ENCODE data around the gene KLHL28. TPM values are rescaled to one million over a fixed set of nuclear protein-coding genes. Genes with fewer than 3 reads are reported as not detected.

The KLHL28 gene
- total RNA-seq, 1 experiment from 2014 or later, result 11.2 TPM

DNA sequence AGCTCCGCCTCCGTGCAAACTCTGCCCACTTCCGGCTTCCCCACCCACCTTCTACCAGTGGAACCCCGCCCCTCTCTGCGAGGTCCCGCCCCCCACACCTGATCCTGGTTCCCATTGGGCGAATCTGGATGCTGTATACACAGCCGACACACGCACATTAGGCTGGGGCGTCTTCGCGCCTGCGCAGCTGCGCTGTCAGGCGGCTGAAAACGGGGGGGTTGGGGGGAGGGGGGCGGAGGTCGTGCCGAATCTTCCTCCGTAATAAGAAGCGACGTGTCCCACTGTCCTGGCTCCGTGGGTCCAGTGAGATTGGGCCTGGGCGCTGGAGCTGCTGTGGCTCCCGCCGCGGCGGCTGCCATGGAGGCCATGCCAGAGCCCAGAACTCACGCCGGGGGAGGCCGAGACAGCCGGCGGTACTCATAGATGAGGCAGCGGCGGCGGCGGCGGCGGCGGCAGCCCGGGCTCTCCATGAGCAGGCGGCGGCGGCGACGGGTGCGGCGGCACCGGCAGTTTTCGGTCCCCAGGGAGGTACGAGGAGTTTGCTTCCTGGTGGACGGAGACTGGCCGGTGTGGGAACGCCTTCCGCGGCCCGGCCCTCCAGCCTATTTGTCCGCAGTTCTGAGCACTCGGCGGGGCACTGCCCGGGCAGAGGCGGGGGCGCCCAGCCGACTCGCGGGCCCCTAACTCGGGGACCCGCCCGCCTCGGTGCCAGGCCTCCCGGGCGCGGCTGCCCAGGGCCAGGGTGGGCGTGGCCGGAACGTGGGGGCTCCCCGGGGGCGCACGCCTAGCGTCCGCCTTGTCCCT lies 64.5 kb downstream of the KLHL28 start:
- peaks cover 8 to 14% of the 10 kb centered on the region in 2 experiments; a peak in 3 of 4 replicates for H3K4me1 ChIP-seq (ENCODE audit: control insufficient read depth in 1 of 2, insufficient read depth in 2 of 2, low read length in 2 of 2)
- RAD21 ChIA-PET (ENCODE audit: low non-redundant PET in 1 of 2, low total read pairs in 2 of 2, uncharacterized antibody in 2 of 2, unreplicated experiment in 2 of 2), result interaction anchor here (0.7 kb wide), 3 partner anchors 19 to 381 kb away, joined by 3 to 9 read pairs (median 4); no protein-coding TSS in a partner anchor
- no peaks in the 10 kb centered on the region for H3K27me3 ChIP-seq (ENCODE audit: insufficient read depth, low read length)
- no peaks in the 10 kb centered on the region for H3K79me2 ChIP-seq (ENCODE audit: insufficient read depth, low read length)
- no TSS peak for BruUV-seq (replicated peaks)
- H3K4me3 ChIP-seq (replicated peaks in 1 of 2; ENCODE audit: low read depth in 1 of 2, low read length in 2 of 2), result peak overlapping the region; percentile 59 to 71
- no peaks in the 10 kb centered on the region for H3K36me3 ChIP-seq (ENCODE audit: control insufficient read depth in 1 of 2, insufficient read depth in 2 of 2, low read length in 2 of 2)
- DNase-seq (ENCODE audit: low read depth, low spot score) (peak; percentile 95), ATAC-seq (peak; percentile 96)
- H4K20me1 ChIP-seq (ENCODE audit: insufficient read depth), result no peaks in the 10 kb centered on the region
- intact Hi-C loops (cut with micrococcal nuclease), result loop anchor here (5.0 kb wide), 1 partner anchor 355 kb away; the partner anchor contains the start of gene MIS18BP1
- H3K4me2 ChIP-seq (ENCODE audit: low read length), result peak overlapping the region; percentile 92
- H3K9ac ChIP-seq (ENCODE audit: low read length), result peak overlapping the region; percentile 79
- H3K9me2 ChIP-seq (ENCODE audit: insufficient read depth), result no peaks in the 10 kb centered on the region
- TF ChIP-seq, protein P1, sequence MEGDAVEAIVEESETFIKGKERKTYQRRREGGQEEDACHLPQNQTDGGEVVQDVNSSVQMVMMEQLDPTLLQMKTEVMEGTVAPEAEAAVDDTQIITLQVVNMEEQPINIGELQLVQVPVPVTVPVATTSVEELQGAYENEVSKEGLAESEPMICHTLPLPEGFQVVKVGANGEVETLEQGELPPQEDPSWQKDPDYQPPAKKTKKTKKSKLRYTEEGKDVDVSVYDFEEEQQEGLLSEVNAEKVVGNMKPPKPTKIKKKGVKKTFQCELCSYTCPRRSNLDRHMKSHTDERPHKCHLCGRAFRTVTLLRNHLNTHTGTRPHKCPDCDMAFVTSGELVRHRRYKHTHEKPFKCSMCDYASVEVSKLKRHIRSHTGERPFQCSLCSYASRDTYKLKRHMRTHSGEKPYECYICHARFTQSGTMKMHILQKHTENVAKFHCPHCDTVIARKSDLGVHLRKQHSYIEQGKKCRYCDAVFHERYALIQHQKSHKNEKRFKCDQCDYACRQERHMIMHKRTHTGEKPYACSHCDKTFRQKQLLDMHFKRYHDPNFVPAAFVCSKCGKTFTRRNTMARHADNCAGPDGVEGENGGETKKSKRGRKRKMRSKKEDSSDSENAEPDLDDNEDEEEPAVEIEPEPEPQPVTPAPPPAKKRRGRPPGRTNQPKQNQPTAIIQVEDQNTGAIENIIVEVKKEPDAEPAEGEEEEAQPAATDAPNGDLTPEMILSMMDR (IDR thresholded peaks at IDR 0.05 in 2 of 3, conservative IDR thresholded peaks at IDR 0.05 in 1 of 3; ENCODE audit: borderline replicate concordance in 1 of 3, insufficient read depth in 1 of 3, low read depth in 2 of 3, low read length in 2 of 3), result no peak
- peak; percentile 88 for TF ChIP-seq ZFX (IDR thresholded peaks at IDR 0.05)
- TF ChIP-seq RAD21 (IDR thresholded peaks at IDR 0.05; ENCODE audit: low read depth), result no peak
- no peak for TF ChIP-seq ZNF274 (IDR thresholded peaks at IDR 0.05; ENCODE audit: low read depth, low read length)
- TF ChIP-seq POLR2AphosphoS5 (IDR thresholded peaks at IDR 0.05; ENCODE audit: low read depth, low read length), result peak; percentile 57
- no peak for TF ChIP-seq FOSL1 (IDR thresholded peaks at IDR 0.05; ENCODE audit: low read depth)
- TF ChIP-seq EZH2phosphoT487 (IDR thresholded peaks at IDR 0.05; ENCODE audit: borderline replicate concordance), result no peak
- TF ChIP-seq, protein P2, sequence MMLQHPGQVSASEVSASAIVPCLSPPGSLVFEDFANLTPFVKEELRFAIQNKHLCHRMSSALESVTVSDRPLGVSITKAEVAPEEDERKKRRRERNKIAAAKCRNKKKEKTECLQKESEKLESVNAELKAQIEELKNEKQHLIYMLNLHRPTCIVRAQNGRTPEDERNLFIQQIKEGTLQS (IDR thresholded peaks at IDR 0.05), result no peak
- TF ChIP-seq, protein P3, sequence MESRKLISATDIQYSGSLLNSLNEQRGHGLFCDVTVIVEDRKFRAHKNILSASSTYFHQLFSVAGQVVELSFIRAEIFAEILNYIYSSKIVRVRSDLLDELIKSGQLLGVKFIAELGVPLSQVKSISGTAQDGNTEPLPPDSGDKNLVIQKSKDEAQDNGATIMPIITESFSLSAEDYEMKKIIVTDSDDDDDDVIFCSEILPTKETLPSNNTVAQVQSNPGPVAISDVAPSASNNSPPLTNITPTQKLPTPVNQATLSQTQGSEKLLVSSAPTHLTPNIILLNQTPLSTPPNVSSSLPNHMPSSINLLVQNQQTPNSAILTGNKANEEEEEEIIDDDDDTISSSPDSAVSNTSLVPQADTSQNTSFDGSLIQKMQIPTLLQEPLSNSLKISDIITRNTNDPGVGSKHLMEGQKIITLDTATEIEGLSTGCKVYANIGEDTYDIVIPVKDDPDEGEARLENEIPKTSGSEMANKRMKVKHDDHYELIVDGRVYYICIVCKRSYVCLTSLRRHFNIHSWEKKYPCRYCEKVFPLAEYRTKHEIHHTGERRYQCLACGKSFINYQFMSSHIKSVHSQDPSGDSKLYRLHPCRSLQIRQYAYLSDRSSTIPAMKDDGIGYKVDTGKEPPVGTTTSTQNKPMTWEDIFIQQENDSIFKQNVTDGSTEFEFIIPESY (IDR thresholded peaks at IDR 0.05; ENCODE audit: extremely low read depth, insufficient replicate concordance, low read length), result peak; percentile 29
- TF ChIP-seq SP1 (IDR thresholded peaks at IDR 0.05; ENCODE audit: low read depth), result no peak; the same call in none of the 2 replicates
- TF ChIP-seq, protein P4, sequence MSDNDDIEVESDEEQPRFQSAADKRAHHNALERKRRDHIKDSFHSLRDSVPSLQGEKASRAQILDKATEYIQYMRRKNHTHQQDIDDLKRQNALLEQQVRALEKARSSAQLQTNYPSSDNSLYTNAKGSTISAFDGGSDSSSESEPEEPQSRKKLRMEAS (IDR thresholded peaks at IDR 0.05), result no peak; the same call in 1 of the 2 replicates
- peak; percentile 63 for TF ChIP-seq ELF1 (IDR thresholded peaks at IDR 0.05; ENCODE audit: borderline replicate concordance, low read depth)
- no peak for TF ChIP-seq JUND (IDR thresholded peaks at IDR 0.05)
- TF ChIP-seq SRF (IDR thresholded peaks at IDR 0.05; ENCODE audit: low read depth), result no peak
- peak; percentile 38 for TF ChIP-seq POLR2A (IDR thresholded peaks at IDR 0.05; ENCODE audit: borderline replicate concordance, extremely low read depth, insufficient read depth, insufficient read length)
- no peak for TF ChIP-seq YY1 (IDR thresholded peaks at IDR 0.05; ENCODE audit: extremely low read depth, insufficient replicate concordance, low read depth, low read length)
- 0 out of 2 replicates have a peak, but pooled peaks have one; percentile 40 for TF ChIP-seq SIN3A (IDR thresholded peaks at IDR 0.05; ENCODE audit: low read depth)
- no peak for TF ChIP-seq CEBPB (IDR thresholded peaks at IDR 0.05; ENCODE audit: low read depth)
- no peak for TF ChIP-seq EZH2 (IDR thresholded peaks at IDR 0.05)
- 0 out of 2 replicates have a peak, but pooled peaks have one; percentile 28 for TF ChIP-seq CBX3 (IDR thresholded peaks at IDR 0.05; ENCODE audit: low read depth)
- TF ChIP-seq TCF7L2 (IDR thresholded peaks at IDR 0.05; ENCODE audit: borderline replicate concordance, extremely low read depth, insufficient read depth, insufficient read length), result peak; percentile 17
- CTCF ChIA-PET, result interaction anchor here (0.7 to 1.2 kb wide), 2 partner anchors 17 to 529 kb away, joined by 3 to 4 read pairs; no protein-coding TSS in a partner anchor
- peak overlapping the region; percentile 83 for H3K27ac ChIP-seq (ENCODE audit: low read depth, low read length)
- peak overlapping the region; percentile 79 for H2AFZ ChIP-seq (ENCODE audit: low read depth, low read length, poor library complexity, severe bottlenecking)
- H3K9me3 ChIP-seq (ENCODE audit: control insufficient read depth in 1 of 2, insufficient read depth in 1 of 2, low read depth in 1 of 2, low read length in 2 of 2), result no peaks in the 10 kb centered on the region
- POLR2A ChIA-PET, result interaction anchor here (1.1 kb wide), 1 partner anchor 17 kb away, joined by 4 read pairs; no protein-coding TSS in a partner anchor
